Measurements from ENCODE around the gene CYP19A1. TPM values are rescaled to one million over a fixed set of nuclear protein-coding genes. Genes with fewer than 3 reads are reported as not detected.

CYP19A1 gene
- total and polyA plus RNA-seq, 8 donors = 0.18 to 2.7 (median 0.35) TPM; not detected in 5

DNA sequence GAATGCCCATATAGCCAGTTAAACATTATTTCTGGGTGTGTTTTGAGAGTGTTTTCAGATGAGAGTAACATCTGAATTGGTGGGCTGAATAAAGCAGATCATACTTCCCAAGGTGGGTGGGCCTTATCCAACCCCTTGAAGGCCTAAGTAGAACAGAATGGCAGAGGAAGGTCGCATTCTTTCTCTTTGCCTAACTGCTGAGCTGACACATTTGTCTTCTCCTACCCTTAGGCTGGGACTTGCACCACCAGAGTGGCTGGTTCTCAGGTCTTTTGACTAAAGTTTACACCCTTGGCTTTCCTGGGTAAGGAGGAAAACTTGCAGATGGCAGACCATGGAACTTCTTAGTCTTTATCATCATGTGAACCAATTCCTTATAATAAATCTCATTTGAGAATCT is 157.9 kb downstream of the CYP19A1 start:
- Histone ChIP-seq H3K4me1 (peaks cover 0 to 16% (median 2%) of the 10 kb centered on the region in 4 donors), H3K36me3 (no peaks in the 10 kb centered on the region), H3K9me3 (no peaks in the 10 kb centered on the region), H3K27ac (no peak overlapping the region), H3K27me3 (no peaks in the 10 kb centered on the region), H3K4me3 (no peak overlapping the region)
- DNase-seq = no peak
- intact Hi-C loops (cut with DNase I; ENCODE audit: low total_unique reads) = no loop called here
- no peak for TF ChIP-seq EP300 (IDR thresholded peaks at IDR 0.05)
- no peak for TF ChIP-seq POLR2AphosphoS5 (IDR thresholded peaks at IDR 0.05)
- TF ChIP-seq, protein P1, sequence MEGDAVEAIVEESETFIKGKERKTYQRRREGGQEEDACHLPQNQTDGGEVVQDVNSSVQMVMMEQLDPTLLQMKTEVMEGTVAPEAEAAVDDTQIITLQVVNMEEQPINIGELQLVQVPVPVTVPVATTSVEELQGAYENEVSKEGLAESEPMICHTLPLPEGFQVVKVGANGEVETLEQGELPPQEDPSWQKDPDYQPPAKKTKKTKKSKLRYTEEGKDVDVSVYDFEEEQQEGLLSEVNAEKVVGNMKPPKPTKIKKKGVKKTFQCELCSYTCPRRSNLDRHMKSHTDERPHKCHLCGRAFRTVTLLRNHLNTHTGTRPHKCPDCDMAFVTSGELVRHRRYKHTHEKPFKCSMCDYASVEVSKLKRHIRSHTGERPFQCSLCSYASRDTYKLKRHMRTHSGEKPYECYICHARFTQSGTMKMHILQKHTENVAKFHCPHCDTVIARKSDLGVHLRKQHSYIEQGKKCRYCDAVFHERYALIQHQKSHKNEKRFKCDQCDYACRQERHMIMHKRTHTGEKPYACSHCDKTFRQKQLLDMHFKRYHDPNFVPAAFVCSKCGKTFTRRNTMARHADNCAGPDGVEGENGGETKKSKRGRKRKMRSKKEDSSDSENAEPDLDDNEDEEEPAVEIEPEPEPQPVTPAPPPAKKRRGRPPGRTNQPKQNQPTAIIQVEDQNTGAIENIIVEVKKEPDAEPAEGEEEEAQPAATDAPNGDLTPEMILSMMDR (IDR thresholded peaks at IDR 0.05) = no peak
- TF ChIP-seq POLR2A (IDR thresholded peaks at IDR 0.05) = no peak
- WGBS, 5 donors = 55 to 84% (median 79%) methylated on average over 1 of the region's 1 CpG

DNA sequence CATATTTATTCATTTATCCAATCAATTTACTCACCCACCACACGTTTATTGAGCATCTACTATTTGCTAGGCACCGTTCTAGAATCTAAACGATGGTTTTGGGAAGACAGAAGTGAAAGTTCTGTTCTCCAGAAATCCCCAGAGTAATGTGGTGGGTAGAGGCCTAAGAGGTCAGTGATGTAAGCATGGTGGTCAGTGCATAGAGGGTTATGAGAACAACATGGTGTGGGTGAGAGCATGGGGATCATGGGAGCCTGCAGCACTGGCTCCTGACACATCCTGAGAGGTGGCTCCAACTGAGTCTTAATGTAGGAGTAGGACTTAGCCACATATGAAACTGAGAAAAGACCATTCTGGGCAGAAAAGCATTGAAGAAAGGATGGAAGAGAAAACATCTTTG is 158.4 kb downstream of the CYP19A1 start:
- intact Hi-C loops (cut with DNase I; ENCODE audit: low total_unique reads) = no loop called here
- H3K9me3 ChIP-seq = no peaks in the 10 kb centered on the region
- no peaks in the 10 kb centered on the region for H3K36me3 ChIP-seq
- 85 to 98% (median 94%) methylated on average over 3 of the region's 3 CpGs for WGBS, 5 donors
- peaks cover 0 to 11% (median 0%) of the 10 kb centered on the region in 4 donors for H3K4me1 ChIP-seq
- no peak overlapping the region for H3K27ac ChIP-seq
- no peaks in the 10 kb centered on the region for H3K27me3 ChIP-seq
- TF ChIP-seq EP300 (IDR thresholded peaks at IDR 0.05) (no peak), POLR2AphosphoS5 (IDR thresholded peaks at IDR 0.05) (no peak), POLR2A (IDR thresholded peaks at IDR 0.05) (no peak)
- TF ChIP-seq, protein P1 (IDR thresholded peaks at IDR 0.05) = no peak
- H3K4me3 ChIP-seq = no peak overlapping the region
- no peak for DNase-seq

DNA sequence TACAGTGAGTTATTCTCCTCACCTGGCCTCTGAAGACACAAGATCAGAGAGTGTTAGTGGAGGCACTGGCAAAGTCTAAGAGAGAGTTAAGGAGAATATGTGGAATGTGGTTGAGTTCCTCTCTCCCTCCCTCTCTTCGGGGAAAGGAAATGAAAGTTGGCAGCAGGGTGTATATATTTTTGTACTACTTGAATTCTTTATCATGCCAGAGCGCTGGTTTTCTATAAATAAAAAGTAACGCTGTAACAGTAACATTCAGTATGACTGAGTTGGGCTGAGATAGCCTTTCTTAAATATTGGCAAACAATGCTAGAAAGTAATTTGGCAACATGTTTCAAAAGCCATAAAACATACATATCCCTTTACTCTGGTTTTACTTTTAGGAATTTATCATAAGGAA is 166.2 kb downstream of the CYP19A1 start:
- intact Hi-C loops (cut with DNase I; ENCODE audit: low total_unique reads) = no loop called here
- H3K27ac ChIP-seq = peak overlapping the region in 2 of 5 donors; percentile 29 to 48
- H3K36me3 ChIP-seq = no peaks in the 10 kb centered on the region
- H3K9me3 ChIP-seq = no peaks in the 10 kb centered on the region
- no peaks in the 10 kb centered on the region for H3K27me3 ChIP-seq
- 1 to 14% (median 7%) methylated on average over 3 of the region's 3 CpGs for WGBS, 5 donors
- TF ChIP-seq POLR2A (IDR thresholded peaks at IDR 0.05) (no peak), EP300 (IDR thresholded peaks at IDR 0.05) (no peak), POLR2AphosphoS5 (IDR thresholded peaks at IDR 0.05) (no peak)
- TF ChIP-seq, protein P1 (IDR thresholded peaks at IDR 0.05) = no peak
- peaks cover 0 to 26% (median 17%) of the 10 kb centered on the region in 4 donors for H3K4me1 ChIP-seq
- H3K4me3 ChIP-seq = no peak overlapping the region
- peak in 1 of 2 donors; percentile 49 for DNase-seq

DNA sequence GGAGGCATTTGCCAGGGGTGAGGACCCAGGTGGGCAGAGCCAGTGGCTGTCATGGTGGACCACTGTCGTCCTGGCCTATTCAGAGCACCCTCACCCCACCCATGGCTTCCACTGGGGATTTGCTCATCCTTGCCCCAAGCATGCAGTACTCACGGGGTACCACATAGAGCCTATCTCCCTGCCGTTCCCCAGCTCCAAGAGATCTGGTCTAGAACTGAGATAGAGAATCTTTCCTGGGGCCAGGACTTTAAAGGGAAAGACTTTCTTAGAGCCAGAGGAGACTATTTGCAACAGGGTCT is 166.8 kb downstream of the CYP19A1 start:
- WGBS, 5 donors = 30 to 56% (median 53%) methylated on average over 3 of the region's 3 CpGs

More for the DNA sequence above, 166.8 kb downstream of the CYP19A1 start:
- intact Hi-C loops (cut with DNase I; ENCODE audit: low total_unique reads) = no loop called here
- no peak overlapping the region for H3K4me3 ChIP-seq
- peaks cover 0 to 26% (median 17%) of the 10 kb centered on the region in 4 donors for H3K4me1 ChIP-seq
- peak overlapping the region in 2 of 5 donors; percentile 29 to 48 for H3K27ac ChIP-seq
- no peak for DNase-seq
- TF ChIP-seq, protein P1 (IDR thresholded peaks at IDR 0.05) = no peak
- TF ChIP-seq POLR2A (IDR thresholded peaks at IDR 0.05) (no peak), POLR2AphosphoS5 (IDR thresholded peaks at IDR 0.05) (no peak), EP300 (IDR thresholded peaks at IDR 0.05) (no peak)
- H3K9me3 ChIP-seq = no peaks in the 10 kb centered on the region
- H3K36me3 ChIP-seq = no peaks in the 10 kb centered on the region
- no peaks in the 10 kb centered on the region for H3K27me3 ChIP-seq
